Stomach smooth muscle (tissue), 2 donors: ENCODE results near the gene ARHGAP26.

ENCODE experiments used
- H3K27ac ChIP-seq: one replicate; pipeline ENCODE4 v1.7.0; 2013; ENCODE audit warnings: mild to moderate bottlenecking, low read length, inconsistent platforms
- H3K27me3 ChIP-seq, 2 donors: one replicate each; pipeline ENCODE4 v1.7.0; 2013; ENCODE audit warnings: low read length in 2 of 2; ENCODE audit not compliant: insufficient read depth in 2 of 2, control insufficient read depth in 1 of 2
- H3K36me3 ChIP-seq, 2 donors: one replicate each; pipeline ENCODE4 v1.7.0; 2013; ENCODE audit warnings: low read length in 2 of 2; ENCODE audit not compliant: control insufficient read depth in 2 of 2, insufficient read depth in 2 of 2
- H3K4me1 ChIP-seq: one replicate; pipeline ENCODE4 v1.7.0; 2013; ENCODE audit warnings: low read length; ENCODE audit not compliant: control insufficient read depth, insufficient read depth
- H3K4me3 ChIP-seq, 2 donors: one replicate each; pipeline ENCODE4 v1.7.0; 2013; ENCODE audit warnings: low read length in 2 of 2
- H3K9ac ChIP-seq, 2 donors: one replicate each; pipeline ENCODE4 v1.7.0; 2013; ENCODE audit warnings: low read length in 2 of 2, mild to moderate bottlenecking in 1 of 2
- H3K9me3 ChIP-seq, 2 donors: one replicate each; pipeline ENCODE4 v1.7.0; 2013; ENCODE audit warnings: low read length in 2 of 2; ENCODE audit not compliant: control insufficient read depth in 2 of 2
- donor health status: healthy.
- donor health status: Pancreatic carcinoma.

The ARHGAP26 gene

DNA sequence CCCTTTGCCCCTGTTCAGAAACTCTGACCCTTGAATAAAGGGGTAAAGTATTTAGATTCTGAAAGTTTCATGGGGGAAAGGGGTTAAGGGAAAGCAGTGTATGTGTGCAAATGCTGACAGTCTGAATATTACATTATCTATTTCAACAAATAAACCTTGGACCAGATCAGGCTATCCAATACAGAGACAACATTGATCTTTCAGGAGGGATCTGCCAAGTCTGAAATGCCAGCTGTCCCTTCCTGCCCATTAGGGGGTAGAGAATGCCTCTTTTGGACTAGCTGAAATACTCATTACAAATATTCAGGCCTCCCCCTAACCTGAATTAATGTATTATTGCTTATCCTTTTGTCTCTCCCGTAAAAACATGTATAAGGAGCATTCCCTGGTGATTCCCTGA lies 413.8 kb downstream of the ARHGAP26 start:
- Histone ChIP-seq H3K27ac (no peak overlapping the region), H3K9me3 (no peaks in the 10 kb centered on the region), H3K4me1 (peaks cover 26% of the 10 kb centered on the region), H3K4me3 (no peak overlapping the region), H3K36me3 (no peaks in the 10 kb centered on the region), H3K27me3 (no peaks in the 10 kb centered on the region), H3K9ac (no peak overlapping the region)

DNA sequence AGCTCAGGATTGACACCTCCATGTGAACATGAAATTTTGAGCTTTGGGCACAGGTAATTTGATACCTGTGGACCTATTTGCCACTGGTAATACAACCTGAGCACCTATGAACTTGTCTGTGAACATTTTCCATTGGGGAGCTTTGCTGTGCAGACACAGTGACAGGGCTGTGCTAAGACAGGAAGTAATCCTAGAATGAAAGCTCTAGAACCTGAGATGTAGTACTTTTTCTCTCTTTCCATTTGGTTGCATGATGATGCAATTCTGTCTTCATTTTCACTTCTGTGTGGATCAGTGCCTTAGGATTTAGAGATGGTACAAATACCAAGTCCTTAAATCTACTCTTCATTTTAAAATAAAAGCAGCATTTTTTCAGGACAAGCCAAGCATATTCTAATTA lies 416.4 kb downstream of the ARHGAP26 start:
- Histone ChIP-seq H3K9me3 (peaks cover 0 to 4% of the 10 kb centered on the region in 2 donors), H3K4me1 (peaks cover 26% of the 10 kb centered on the region), H3K4me3 (no peak overlapping the region), H3K27me3 (no peaks in the 10 kb centered on the region), H3K9ac (no peak overlapping the region), H3K27ac (no peak overlapping the region), H3K36me3 (no peaks in the 10 kb centered on the region)

DNA sequence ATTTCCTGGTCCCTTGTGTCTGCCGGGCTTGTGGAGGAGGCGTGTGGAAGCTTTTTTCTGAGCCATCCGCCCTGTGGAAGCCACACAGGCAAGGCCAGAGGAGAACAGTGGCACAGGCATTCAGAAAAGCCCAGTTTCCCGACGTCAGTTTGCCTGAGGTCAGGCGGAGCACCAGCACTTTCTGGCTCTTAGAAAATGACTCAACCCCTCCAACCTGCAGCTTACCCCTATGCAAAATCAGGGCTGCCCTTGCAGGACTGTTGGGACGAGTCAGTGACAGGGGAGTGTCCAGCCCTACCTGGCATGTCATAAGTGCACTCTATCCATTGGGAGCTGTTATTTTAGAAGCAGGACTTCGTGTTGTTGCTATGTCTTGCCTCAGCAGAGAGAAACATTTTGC lies 417.3 kb downstream of the ARHGAP26 start:
- Histone ChIP-seq H3K4me1 (peaks cover 25% of the 10 kb centered on the region), H3K36me3 (no peaks in the 10 kb centered on the region), H3K4me3 (no peak overlapping the region), H3K9me3 (peaks cover 0 to 4% of the 10 kb centered on the region in 2 donors), H3K27me3 (no peaks in the 10 kb centered on the region), H3K27ac (no peak overlapping the region), H3K9ac (no peak overlapping the region)

DNA sequence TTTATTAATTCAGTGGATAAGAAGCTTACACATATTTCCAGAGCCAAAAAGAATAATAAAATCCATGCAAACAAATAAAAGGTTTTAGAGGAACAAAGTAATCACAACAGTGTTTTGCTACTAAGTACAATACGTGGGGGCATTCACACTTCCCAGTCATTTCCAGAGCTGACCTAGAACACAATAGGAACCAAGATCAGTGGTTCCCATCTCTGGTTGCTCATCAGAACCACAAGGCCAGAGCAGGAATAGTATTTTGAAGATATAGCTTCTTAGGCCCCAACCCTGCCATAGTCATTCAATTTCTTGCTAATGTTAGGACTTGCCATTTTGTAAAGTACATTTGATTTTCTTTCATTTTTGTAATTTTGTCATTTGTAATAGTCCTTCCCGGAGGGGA lies 417.9 kb downstream of the ARHGAP26 start:
- Histone ChIP-seq H3K27me3 (no peaks in the 10 kb centered on the region), H3K36me3 (no peaks in the 10 kb centered on the region), H3K27ac (no peak overlapping the region), H3K4me1 (peaks cover 19% of the 10 kb centered on the region), H3K4me3 (no peak overlapping the region), H3K9ac (no peak overlapping the region), H3K9me3 (peaks cover 0 to 4% of the 10 kb centered on the region in 2 donors)

DNA sequence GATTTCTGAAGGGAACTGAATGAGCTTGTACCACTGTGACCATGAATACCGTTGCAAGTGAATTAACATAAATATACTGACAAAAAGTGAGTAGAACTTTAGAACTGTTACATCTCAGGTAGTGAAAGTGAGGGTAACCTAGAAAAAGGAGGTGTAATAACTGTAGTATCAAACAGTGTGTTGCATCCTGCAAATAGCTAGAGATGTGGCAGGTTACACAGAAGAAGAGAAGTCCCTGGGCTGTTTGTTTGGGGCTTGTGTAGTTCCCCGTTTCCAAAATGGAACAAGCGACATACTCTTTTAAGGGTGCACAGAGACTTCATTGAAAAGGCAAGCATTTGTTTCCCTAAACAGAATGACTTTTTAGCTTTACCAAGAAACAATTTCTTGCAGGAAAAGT lies 418.5 kb downstream of the ARHGAP26 start:
- Histone ChIP-seq H3K9ac (no peak overlapping the region), H3K4me1 (peaks cover 13% of the 10 kb centered on the region), H3K36me3 (no peaks in the 10 kb centered on the region), H3K4me3 (no peak overlapping the region), H3K27me3 (no peaks in the 10 kb centered on the region), H3K27ac (no peak overlapping the region), H3K9me3 (peaks cover 0 to 4% of the 10 kb centered on the region in 2 donors)

DNA sequence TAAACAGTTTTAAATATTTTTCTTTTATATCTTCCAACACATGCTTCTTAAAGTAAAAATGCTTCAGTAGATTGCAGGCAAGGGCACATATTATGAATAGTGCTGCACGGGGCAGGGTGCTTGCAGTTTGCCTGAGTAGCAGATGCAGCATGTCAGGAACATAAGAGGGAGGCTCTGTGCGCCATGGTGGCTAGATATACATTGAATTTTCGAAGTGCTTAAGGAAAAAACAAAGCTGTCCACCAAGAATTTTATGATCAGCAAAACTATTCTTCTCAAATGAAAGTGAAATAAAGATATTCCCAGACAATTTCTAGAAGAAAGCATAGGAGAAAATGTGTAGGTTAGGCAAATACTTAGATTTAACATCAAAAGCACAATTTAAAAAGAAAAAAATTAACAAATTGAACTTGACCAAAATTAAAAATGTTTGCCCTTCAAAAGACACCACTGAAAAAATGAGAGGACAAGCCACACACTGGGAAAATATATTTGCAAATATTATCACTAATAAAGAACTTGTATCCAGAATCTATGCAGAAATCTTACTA lies 420.2 kb downstream of the ARHGAP26 start:
- Histone ChIP-seq H3K4me3 (no peak overlapping the region), H3K9me3 (peaks cover 0 to 4% of the 10 kb centered on the region in 2 donors), H3K27ac (no peak overlapping the region), H3K9ac (no peak overlapping the region), H3K27me3 (no peaks in the 10 kb centered on the region), H3K4me1 (peaks cover 13% of the 10 kb centered on the region), H3K36me3 (no peaks in the 10 kb centered on the region)

DNA sequence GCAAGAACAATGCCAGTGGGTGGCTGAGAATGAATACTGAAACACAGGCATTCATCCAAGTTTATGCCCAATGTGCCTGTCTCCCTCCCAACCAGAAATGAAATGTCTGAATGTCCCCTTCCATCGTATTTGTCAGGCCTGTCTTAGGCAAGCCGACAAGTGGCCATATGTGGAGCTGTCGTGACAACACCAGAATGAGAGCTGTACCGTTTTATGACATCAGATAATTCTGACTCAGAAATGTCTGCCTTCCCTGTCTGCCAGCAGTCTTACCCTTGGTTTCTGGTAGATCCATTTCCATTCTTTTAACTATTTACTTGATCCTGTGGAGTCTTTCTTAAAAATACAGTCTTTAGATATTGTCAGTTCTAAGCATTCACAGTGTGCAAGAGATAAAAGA lies 421.5 kb downstream of the ARHGAP26 start:
- H3K36me3 ChIP-seq: no peaks in the 10 kb centered on the region
- no peak overlapping the region for H3K27ac ChIP-seq
- no peak overlapping the region for H3K9ac ChIP-seq

DNA sequence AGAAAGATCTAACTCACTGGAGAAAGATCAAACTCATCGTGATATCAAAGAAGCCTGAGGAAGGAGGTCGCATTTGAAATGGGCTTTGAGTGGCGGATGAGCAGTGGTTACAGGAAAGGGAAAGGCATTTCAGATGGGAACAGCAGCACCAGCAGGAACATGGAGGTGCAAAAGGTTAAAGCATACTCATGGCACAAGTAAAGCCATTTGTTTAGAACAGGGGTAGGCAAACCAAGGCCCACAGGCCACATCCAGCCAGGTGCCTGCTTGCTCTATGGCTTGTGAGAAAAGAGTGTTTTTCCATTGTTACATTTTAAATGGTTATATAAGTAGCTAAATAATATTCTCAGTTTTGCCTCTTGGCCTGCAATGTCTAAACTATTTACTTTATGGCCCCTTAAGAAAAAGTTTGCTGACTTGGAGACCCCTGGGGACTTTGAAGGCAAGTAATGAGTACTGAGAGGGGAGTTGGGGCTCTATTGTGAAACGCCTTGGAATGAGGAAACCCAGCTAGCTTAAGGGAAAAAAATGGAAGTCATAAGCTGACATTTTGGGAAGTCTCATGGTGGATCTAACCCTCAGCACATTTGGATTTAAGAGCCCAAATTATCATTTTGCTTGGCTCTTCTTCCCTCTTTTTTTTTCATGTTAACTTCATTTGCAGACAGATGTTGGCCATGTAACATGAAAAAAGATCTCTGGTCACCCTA lies 422.2 kb downstream of the ARHGAP26 start:
- Histone ChIP-seq H3K27ac (no peak overlapping the region), H3K4me3 (no peak overlapping the region), H3K27me3 (no peaks in the 10 kb centered on the region), H3K36me3 (no peaks in the 10 kb centered on the region), H3K9me3 (peaks cover 0 to 4% of the 10 kb centered on the region in 2 donors), H3K9ac (no peak overlapping the region), H3K4me1 (peaks cover 5% of the 10 kb centered on the region)

More for the DNA sequence above, 421.5 kb downstream of the ARHGAP26 start:
- Histone ChIP-seq H3K27me3 (no peaks in the 10 kb centered on the region), H3K4me3 (no peak overlapping the region), H3K4me1 (peaks cover 5% of the 10 kb centered on the region), H3K9me3 (peaks cover 0 to 4% of the 10 kb centered on the region in 2 donors)

DNA sequence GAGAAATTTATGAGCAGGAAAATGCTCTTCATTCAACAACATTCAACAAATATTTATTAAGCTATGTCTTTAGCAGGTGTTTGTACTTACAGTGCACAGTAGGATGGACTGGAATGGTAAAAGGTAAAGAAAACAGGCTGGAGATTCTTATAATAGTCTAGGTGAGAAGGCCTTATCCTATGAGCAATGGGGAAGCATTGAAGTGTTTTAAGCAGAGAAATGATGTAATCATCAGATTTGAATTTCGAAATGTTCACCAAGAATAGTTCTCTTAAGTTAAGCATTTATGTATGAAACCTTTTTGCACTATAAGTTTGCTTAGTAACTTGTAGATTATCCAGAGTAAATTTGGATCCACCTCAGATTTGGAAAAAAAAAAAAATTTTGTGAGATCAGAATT lies 424.0 kb downstream of the ARHGAP26 start:
- no peak overlapping the region for H3K9ac ChIP-seq
- no peaks in the 10 kb centered on the region for H3K27me3 ChIP-seq
- H3K27ac ChIP-seq: no peak overlapping the region
- peaks cover 5% of the 10 kb centered on the region for H3K4me1 ChIP-seq
- H3K9me3 ChIP-seq: peaks cover 0 to 4% of the 10 kb centered on the region in 2 donors
- no peaks in the 10 kb centered on the region for H3K36me3 ChIP-seq
- no peak overlapping the region for H3K4me3 ChIP-seq

DNA sequence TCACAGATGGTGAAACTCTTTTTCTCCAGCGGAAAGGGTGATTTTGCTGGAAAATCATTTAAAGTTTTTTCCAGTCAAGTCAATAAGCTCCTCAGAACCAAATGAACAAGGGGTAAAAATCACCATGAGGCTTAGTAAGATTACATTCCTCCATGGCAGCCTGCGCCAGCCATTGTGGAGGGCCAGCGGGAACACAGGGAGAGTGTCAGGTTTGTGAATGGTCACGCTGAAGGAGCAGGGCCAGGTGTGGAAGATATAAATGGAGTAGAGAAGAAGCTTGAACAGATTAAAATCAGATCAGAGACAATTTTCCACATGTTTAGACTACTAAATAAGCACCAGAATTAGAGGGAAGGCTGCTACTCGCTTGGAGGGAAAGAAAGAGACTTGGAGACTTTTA lies 424.5 kb downstream of the ARHGAP26 start:
- Histone ChIP-seq H3K4me3 (no peak overlapping the region), H3K9ac (no peak overlapping the region), H3K9me3 (peaks cover 0 to 4% of the 10 kb centered on the region in 2 donors), H3K36me3 (no peaks in the 10 kb centered on the region), H3K27me3 (no peaks in the 10 kb centered on the region), H3K27ac (no peak overlapping the region), H3K4me1 (peaks cover 5% of the 10 kb centered on the region)

DNA sequence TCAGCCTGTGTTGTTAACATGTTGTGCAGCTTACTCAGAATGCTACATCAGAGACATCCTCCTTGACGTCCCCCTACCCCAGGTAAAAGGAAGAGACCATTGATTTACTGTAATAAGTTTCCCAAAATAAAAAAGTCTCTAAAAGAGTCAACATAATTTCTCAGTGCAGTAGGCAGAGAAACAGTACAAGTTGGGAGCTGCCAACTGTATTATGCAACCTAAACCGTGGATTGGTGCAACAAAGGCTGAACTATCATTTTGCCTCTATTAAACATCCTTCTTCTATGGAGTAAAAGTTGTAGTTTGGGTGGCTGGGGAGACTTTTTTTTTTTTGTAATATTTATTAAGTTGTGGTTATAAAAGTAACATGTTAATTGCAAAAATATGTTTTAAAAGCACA lies 425.3 kb downstream of the ARHGAP26 start:
- Histone ChIP-seq H3K27me3 (no peaks in the 10 kb centered on the region), H3K4me1 (peaks cover 5% of the 10 kb centered on the region), H3K27ac (no peak overlapping the region), H3K9me3 (no peaks in the 10 kb centered on the region), H3K4me3 (no peak overlapping the region), H3K36me3 (no peaks in the 10 kb centered on the region), H3K9ac (no peak overlapping the region)
